H1 (cell line): ENCODE measurements around the gene AIRE. TPM values are rescaled to one million over a fixed set of nuclear protein-coding genes. Genes with fewer than 3 reads are reported as not detected.

Experiments
- CTCF ChIA-PET: fragments of 300-600 bp; sonication (Branson Sonifier 250); formaldehyde crosslinking; loops from one replicate; lab custom pipeline; 2021; ENCODE audit not compliant: partially characterized antibody; lab: Charles Lee
- POLR2A ChIA-PET: fragments of 300-600 bp; sonication (Branson Sonifier 250); formaldehyde crosslinking; loops from one replicate; lab custom pipeline; 2021; ENCODE audit warnings: inconsistent platforms; ENCODE audit not compliant: partially characterized antibody; lab: Charles Lee
- DNase-seq, 2 experiments: peaks; one replicate each; pipeline versions ENCODE4 v3.0.0 to v3.0.0-alpha.2; 2010 to 2022; ENCODE audit warnings: low spot score in 2 of 2, low read depth in 1 of 2, mixed read lengths in 1 of 2
- FAIRE-seq: peaks from 2 replicates; lab custom pipeline; 2011; peaks lifted over from hg19 to GRCh38; lab: Jason Lieb, UNC
- H2AFZ ChIP-seq: 2 replicates; pipeline ENCODE4 v1.8.1; 2012; ENCODE audit warnings: low read length, inconsistent platforms
- H2AK5ac ChIP-seq: 2 replicates; pipeline ENCODE4 v1.6.1; 2013; ENCODE audit warnings: low read depth, low read length
- H2BK120ac ChIP-seq: replicated peaks from 2 replicates; pipeline ENCODE3; 2013; ENCODE audit warnings: low read depth, low read length, inconsistent platforms
- H2BK12ac ChIP-seq: 2 replicates; pipeline ENCODE4 v1.6.1; 2013; ENCODE audit warnings: low read depth, low read length
- H2BK15ac ChIP-seq: 2 replicates; pipeline ENCODE4 v1.6.1; 2013; ENCODE audit warnings: low read length
- H2BK20ac ChIP-seq: 2 replicates; pipeline ENCODE4 v1.6.1; 2013; ENCODE audit warnings: low read length
- H2BK5ac ChIP-seq: 2 replicates; pipeline ENCODE4 v1.6.1; 2013; ENCODE audit warnings: low read depth, low read length
- H3K14ac ChIP-seq: 2 replicates; pipeline ENCODE4 v1.6.1; 2013; ENCODE audit warnings: inconsistent platforms; ENCODE audit not compliant: insufficient read length
- H3K18ac ChIP-seq: 2 replicates; pipeline ENCODE4 v1.6.1; 2013; ENCODE audit warnings: low read length; ENCODE audit errors: extremely low read depth
- H3K23ac ChIP-seq: 2 replicates; pipeline ENCODE4 v1.6.1; 2013; ENCODE audit warnings: inconsistent platforms; ENCODE audit not compliant: insufficient read length
- H3K23me2 ChIP-seq: 2 replicates; pipeline ENCODE4 v1.6.1; 2013; ENCODE audit warnings: low read depth, low read length
- H3K27ac ChIP-seq: 2 replicates; pipeline ENCODE4 v1.6.1; 2011; ENCODE audit warnings: low read depth, low read length, inconsistent platforms
- H3K27me3 ChIP-seq, 4 experiments: replicated peaks in 1 of 4; 1 replicate in 1 of 4; 2 replicates in 3 of 4; pipeline versions ENCODE4 v1.6.1 to v1.8.1; 2011 to 2013; ENCODE audit warnings: low read length in 3 of 4, mild to moderate bottlenecking in 3 of 4, inconsistent platforms in 2 of 4, mixed read lengths in 2 of 4, moderate library complexity in 1 of 4; ENCODE audit not compliant: control insufficient read depth in 3 of 4, insufficient read depth in 3 of 4; ENCODE audit errors: extremely low read depth in 1 of 4
- H3K36me3 ChIP-seq, 4 experiments: 2 replicates each; pipeline versions ENCODE4 v1.6.1 to v1.8.1; 2011 to 2013; ENCODE audit warnings: mild to moderate bottlenecking in 4 of 4, low read length in 3 of 4, moderate library complexity in 2 of 4, control low read depth in 1 of 4, inconsistent platforms in 1 of 4; ENCODE audit not compliant: insufficient read depth in 4 of 4, control insufficient read depth in 2 of 4
- H3K4ac ChIP-seq: replicated peaks from 2 replicates; pipeline ENCODE3; 2013; ENCODE audit warnings: low read length, low read depth, mixed read lengths, inconsistent platforms; ENCODE audit not compliant: insufficient read length
- H3K4me1 ChIP-seq, 4 experiments: replicated peaks in 1 of 4; 1 replicate in 1 of 4; 2 replicates in 3 of 4; pipeline versions ENCODE4 v1.6.1 to v1.8.1; 2011 to 2013; ENCODE audit warnings: low read length in 3 of 4, inconsistent platforms in 2 of 4, mixed read lengths in 1 of 4; ENCODE audit not compliant: insufficient read depth in 4 of 4, control insufficient read depth in 3 of 4
- H3K4me2 ChIP-seq, 2 experiments: 2 replicates each; pipeline versions ENCODE4 v1.6.1 to v1.8.1; 2011 to 2013; ENCODE audit warnings: low read depth in 2 of 2, low read length in 2 of 2, control low read depth in 1 of 2, inconsistent platforms in 1 of 2, mild to moderate bottlenecking in 1 of 2; ENCODE audit not compliant: insufficient read depth in 1 of 2
- H3K4me3 ChIP-seq, 4 experiments: fragments of 200-600, 300-600 bp in 1 of 4; sonication (generic), shearing (Covaris generic), sonication (Bioruptor Twin) in 1 of 4; 2 replicates each; pipeline versions ENCODE4 v1.5.1 to v1.8.1; 2011 to 2016; ENCODE audit warnings: low read length in 4 of 4, low read depth in 3 of 4, control low read depth in 2 of 4, inconsistent platforms in 2 of 4, mild to moderate bottlenecking in 2 of 4, mixed read lengths in 1 of 4, moderate library complexity in 1 of 4; ENCODE audit not compliant: insufficient read depth in 2 of 4; ENCODE audit errors: extremely low read depth in 1 of 4
- H3K56ac ChIP-seq: replicated peaks from 2 replicates; pipeline ENCODE3; 2013; ENCODE audit warnings: low read depth, mild to moderate bottlenecking, mixed read lengths, low read length, inconsistent platforms; ENCODE audit not compliant: insufficient read length
- H3K79me1 ChIP-seq: 2 replicates; pipeline ENCODE4 v1.6.1; 2013; ENCODE audit warnings: low read depth, low read length, control low read depth
- H3K79me2 ChIP-seq, 2 experiments: 2 replicates each; pipeline versions ENCODE4 v1.6.1 to v1.8.1; 2012 to 2013; ENCODE audit warnings: low read length in 2 of 2, mild to moderate bottlenecking in 2 of 2, inconsistent platforms in 1 of 2; ENCODE audit not compliant: insufficient read depth in 2 of 2, control insufficient read depth in 1 of 2
- H3K9ac ChIP-seq, 4 experiments: replicated peaks in 1 of 4; 1 replicate in 1 of 4; 2 replicates in 3 of 4; pipeline versions ENCODE4 v1.6.1 to v1.8.1; 2011 to 2013; ENCODE audit warnings: low read depth in 3 of 4, low read length in 3 of 4, control low read depth in 2 of 4, mild to moderate bottlenecking in 2 of 4, moderate library complexity in 2 of 4, inconsistent platforms in 1 of 4; ENCODE audit errors: extremely low read depth in 1 of 4
- H3K9me3 ChIP-seq, 2 experiments: 2 replicates each; pipeline versions ENCODE4 v1.6.1 to v1.8.1; 2012 to 2013; ENCODE audit warnings: mild to moderate bottlenecking in 2 of 2, moderate library complexity in 2 of 2, control low read depth in 1 of 2, inconsistent platforms in 1 of 2, low read depth in 1 of 2, low read length in 1 of 2, mixed read lengths in 1 of 2; ENCODE audit not compliant: insufficient read depth in 2 of 2
- H4K20me1 ChIP-seq, 2 experiments: replicated peaks in 1 of 2; 2 replicates each; pipeline versions ENCODE3 to v1.8.1; 2011 to 2013; ENCODE audit warnings: inconsistent platforms in 2 of 2, low read length in 2 of 2, mild to moderate bottlenecking in 1 of 2; ENCODE audit not compliant: insufficient read depth in 2 of 2, control insufficient read depth in 1 of 2
- H4K5ac ChIP-seq: 2 replicates; pipeline ENCODE4 v1.6.1; 2013; ENCODE audit warnings: low read length, low read depth, mixed read lengths, inconsistent platforms; ENCODE audit not compliant: insufficient read length
- H4K8ac ChIP-seq: 2 replicates; pipeline ENCODE4 v1.8.0; 2013; ENCODE audit warnings: mild to moderate bottlenecking, moderate library complexity, low read length, inconsistent platforms; ENCODE audit not compliant: insufficient read depth; ENCODE audit errors: extremely low read depth
- H4K91ac ChIP-seq: replicated peaks from 2 replicates; pipeline ENCODE3; 2013; ENCODE audit warnings: low read length, mixed read lengths, inconsistent platforms; ENCODE audit not compliant: insufficient read length
- BACH1 ChIP-seq: IDR thresholded peaks from 2 replicates; pipeline ENCODE4 v1.6.1; 2012; ENCODE audit warnings: low read length, improper control_type of control experiment
- CHD1 ChIP-seq: IDR thresholded peaks from 2 replicates; pipeline ENCODE4 v1.6.1; 2012; ENCODE audit warnings: low read depth, low read length, improper control_type of control experiment
- CREB1 ChIP-seq: IDR thresholded peaks from 2 replicates; pipeline ENCODE4 v1.6.1; 2012; ENCODE audit warnings: inconsistent platforms
- MAFK ChIP-seq: IDR thresholded peaks from 2 replicates; pipeline ENCODE4 v1.6.1; 2012; ENCODE audit warnings: low read depth, mild to moderate bottlenecking, improper control_type of control experiment, low read length
- PHF8 ChIP-seq: fragments of 200-600 bp; sonication (generic); conservative IDR thresholded peaks from 2 replicates; pipeline ENCODE4 v1.7.1; 2012; ENCODE audit warnings: low read depth, mild to moderate bottlenecking, inconsistent platforms, low read length, moderate library complexity
- POLR2AphosphoS5 ChIP-seq: IDR thresholded peaks from 2 replicates; pipeline ENCODE4 v1.6.1; 2011; ENCODE audit warnings: low read depth, low read length
- RAD21 ChIP-seq, 2 experiments: IDR thresholded peaks in 1 of 2; conservative IDR thresholded peaks in 1 of 2; 2 replicates each; pipeline ENCODE4 v1.6.1; 2011; ENCODE audit warnings: low read depth in 2 of 2, low read length in 2 of 2, improper control_type of control experiment in 1 of 2, inconsistent platforms in 1 of 2, mild to moderate bottlenecking in 1 of 2, moderate library complexity in 1 of 2
- RFX5 ChIP-seq: IDR thresholded peaks from 2 replicates; pipeline ENCODE4 v1.6.1; 2011; ENCODE audit warnings: low read depth, low read length, improper control_type of control experiment, borderline replicate concordance
- TEAD4 ChIP-seq: IDR thresholded peaks from 2 replicates; pipeline ENCODE4 v1.6.1; 2012; ENCODE audit warnings: low read depth, low read length, inconsistent platforms, mixed read lengths
- WGBS, 2 experiments: shearing (Covaris generic) in 1 of 2; methylation state at CpG; one replicate each; pipeline versions ENCODE4 v1.1.6 to v1.1.7; 2013 to 2015; ENCODE audit warnings: low lambda C conversion rate in 2 of 2, mixed read lengths in 2 of 2, inconsistent platforms in 1 of 2, low coverage in 1 of 2, missing lambda C conversion rate in 1 of 2; ENCODE audit not compliant: insufficient replicate concordance in 2 of 2, insufficient coverage in 1 of 2, insufficient read length in 1 of 2; ENCODE audit errors: extremely low coverage in 1 of 2, missing lambda C conversion rate in 1 of 2; 5-methylcytosine and 5-hydroxymethylcytosine counted together
- polyA plus RNA-seq, 7 experiments: library from polyadenylated mRNA; depleted of rRNA in 3 of 7; stranded (reverse) in 5 of 7; unstranded in 2 of 7; fragments of >200 nt in 5 of 7; fragments of 200-250 nt in 2 of 7; gene quantifications; 1 replicate in 5 of 7; 2 replicates in 1 of 7; 4 replicates in 1 of 7; pipeline versions ENCODE4 v1.2.1 to v1.2.3, GENCODE V29; 2011 to 2013; ENCODE audit warnings: missing spikeins in 2 of 7, mixed read lengths in 2 of 7
- total RNA-seq: library from RNA; stranded (reverse); fragmentation: NEBNext Ultra II Directional; extraction: Animal tissue kit (Norgen Biotek cat#: 25700); gene quantifications from 2 replicates; pipeline ENCODE4 v1.2.1, GENCODE V29; 2021
- TF ChIP-seq, protein P1 (sequence below), 3 experiments: IDR thresholded peaks; 1 replicate in 2 of 3; 2 replicates in 1 of 3; pipeline versions ENCODE4 v1.5.1 to v1.6.1; 2011; ENCODE audit warnings: low read length in 3 of 3, mild to moderate bottlenecking in 3 of 3, inconsistent platforms in 2 of 3, low read depth in 1 of 3, moderate library complexity in 1 of 3; ENCODE audit not compliant: insufficient read depth in 1 of 3; ENCODE audit errors: control extremely low read depth in 1 of 3

AIRE gene
- total and polyA plus RNA-seq, 2 of the 8 experiments (the other 6 are each of a cell fraction or from before 2014, with no cell fraction given) = 0.09 TPM; not detected in 1

- WGBS, 2 experiments = 83% methylated on average over 10 of the region's 33 CpGs; no CpG with 5 or more reads in 1 of the 2 experiments
- peaks cover 0 to 3% (median 0%) of the 10 kb centered on the region in 4 experiments; a peak in 2 of 7 replicates for H3K27me3 ChIP-seq
- no peak for TF ChIP-seq CREB1
- no peak for TF ChIP-seq BACH1
- TF ChIP-seq, protein P1, sequence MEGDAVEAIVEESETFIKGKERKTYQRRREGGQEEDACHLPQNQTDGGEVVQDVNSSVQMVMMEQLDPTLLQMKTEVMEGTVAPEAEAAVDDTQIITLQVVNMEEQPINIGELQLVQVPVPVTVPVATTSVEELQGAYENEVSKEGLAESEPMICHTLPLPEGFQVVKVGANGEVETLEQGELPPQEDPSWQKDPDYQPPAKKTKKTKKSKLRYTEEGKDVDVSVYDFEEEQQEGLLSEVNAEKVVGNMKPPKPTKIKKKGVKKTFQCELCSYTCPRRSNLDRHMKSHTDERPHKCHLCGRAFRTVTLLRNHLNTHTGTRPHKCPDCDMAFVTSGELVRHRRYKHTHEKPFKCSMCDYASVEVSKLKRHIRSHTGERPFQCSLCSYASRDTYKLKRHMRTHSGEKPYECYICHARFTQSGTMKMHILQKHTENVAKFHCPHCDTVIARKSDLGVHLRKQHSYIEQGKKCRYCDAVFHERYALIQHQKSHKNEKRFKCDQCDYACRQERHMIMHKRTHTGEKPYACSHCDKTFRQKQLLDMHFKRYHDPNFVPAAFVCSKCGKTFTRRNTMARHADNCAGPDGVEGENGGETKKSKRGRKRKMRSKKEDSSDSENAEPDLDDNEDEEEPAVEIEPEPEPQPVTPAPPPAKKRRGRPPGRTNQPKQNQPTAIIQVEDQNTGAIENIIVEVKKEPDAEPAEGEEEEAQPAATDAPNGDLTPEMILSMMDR (IDR thresholded peaks at IDR 0.05; ENCODE audit: control extremely low read depth in 1 of 3, insufficient read depth in 1 of 3, low read depth in 1 of 3, low read length in 3 of 3) = no peak
- TF ChIP-seq RAD21 (IDR thresholded peaks at IDR 0.05 in 1 of 2, conservative IDR thresholded peaks at IDR 0.05 in 1 of 2; ENCODE audit: low read depth in 2 of 2, low read length in 2 of 2) = no peak
- TF ChIP-seq POLR2AphosphoS5 = no peak
- TF ChIP-seq MAFK = no peak
- no peak for TF ChIP-seq RFX5
- TF ChIP-seq TEAD4 = no peak
- no peak for TF ChIP-seq PHF8
- no peak for TF ChIP-seq CHD1
Observed at GRCh38 chr21:44293551-44294231, 8.0 kb downstream of the AIRE start.

More at GRCh38 chr21:44293551-44294231, 8.0 kb downstream of the AIRE start:
- H3K4me1 ChIP-seq = peaks cover 0 to 2% (median under 1%) of the 10 kb centered on the region in 4 experiments; a peak in 3 of 7 replicates
- H3K4me3 ChIP-seq = no peak overlapping the region
- H2BK15ac ChIP-seq = no peak overlapping the region
- H3K14ac ChIP-seq = no peak overlapping the region
- POLR2A ChIA-PET = interaction anchor here (1.0 kb wide), 1 partner anchor 10 kb away, joined by 3 read pairs; no protein-coding TSS in a partner anchor
- no peaks in the 10 kb centered on the region; the same call in 1 of the 2 replicates for H3K23me2 ChIP-seq
- H2BK20ac ChIP-seq = no peak overlapping the region
- DNase-seq (no peak), FAIRE-seq (no peak)
- H3K9ac ChIP-seq = no peak overlapping the region
- no peak overlapping the region for H3K23ac ChIP-seq
- H3K9me3 ChIP-seq = no peaks in the 10 kb centered on the region
- no peaks in the 10 kb centered on the region for H3K79me1 ChIP-seq
- CTCF ChIA-PET = interaction anchor here (1.0 kb wide), 1 partner anchor 16 kb away, joined by 3 read pairs; no protein-coding TSS in a partner anchor
- no peaks in the 10 kb centered on the region for H3K36me3 ChIP-seq
- no peak overlapping the region for H4K8ac ChIP-seq
- H4K91ac ChIP-seq = no peak overlapping the region
- H3K79me2 ChIP-seq = no peaks in the 10 kb centered on the region
- no peak overlapping the region for H3K4ac ChIP-seq
- H3K18ac ChIP-seq = no peak overlapping the region
- no peak overlapping the region for H2BK12ac ChIP-seq
- no peaks in the 10 kb centered on the region for H4K20me1 ChIP-seq
- H3K4me2 ChIP-seq = no peak overlapping the region
- H3K56ac ChIP-seq = no peak overlapping the region
- no peak overlapping the region for H2BK120ac ChIP-seq
- no peak overlapping the region for H3K27ac ChIP-seq
- no peak overlapping the region for H2AFZ ChIP-seq
- H2BK5ac ChIP-seq = no peak overlapping the region
- no peak overlapping the region for H4K5ac ChIP-seq
- no peak overlapping the region for H2AK5ac ChIP-seq
